Measurements from ENCODE around the gene DNHD1.

- TF ChIP-seq CTCF (IDR thresholded peaks at IDR 0.05): no peak
- TF ChIP-seq POLR2A (IDR thresholded peaks at IDR 0.05): no peak
Observed at GRCh38 chr11:6571434-6572008, 74.4 kb downstream of the DNHD1 start.
